GM13976 (cell line): Measurements from ENCODE around the gene FRY.

Source experiments
- DNase-seq: peaks from one replicate; pipeline ENCODE4 v3.0.0; 2012; ENCODE audit warnings: low spot score
- CTCF ChIP-seq: IDR thresholded peaks from 2 replicates; pipeline ENCODE4 v1.5.1; 2012; ENCODE audit warnings: borderline replicate concordance, mild to moderate bottlenecking; ENCODE audit not compliant: insufficient read depth; ENCODE audit errors: extremely low read depth, missing control alignments, control extremely low read depth
- in situ Hi-C: fragments of 300-500 bp; cut with MboI; formaldehyde crosslinking; loops from one replicate; pipeline ENCODE4 v1.12.0; 2022; ENCODE audit warnings: low sequenced_read_pairs, mixed read lengths, inconsistent platforms; ENCODE audit not compliant: unreplicated experiment

FRY gene

DNA sequence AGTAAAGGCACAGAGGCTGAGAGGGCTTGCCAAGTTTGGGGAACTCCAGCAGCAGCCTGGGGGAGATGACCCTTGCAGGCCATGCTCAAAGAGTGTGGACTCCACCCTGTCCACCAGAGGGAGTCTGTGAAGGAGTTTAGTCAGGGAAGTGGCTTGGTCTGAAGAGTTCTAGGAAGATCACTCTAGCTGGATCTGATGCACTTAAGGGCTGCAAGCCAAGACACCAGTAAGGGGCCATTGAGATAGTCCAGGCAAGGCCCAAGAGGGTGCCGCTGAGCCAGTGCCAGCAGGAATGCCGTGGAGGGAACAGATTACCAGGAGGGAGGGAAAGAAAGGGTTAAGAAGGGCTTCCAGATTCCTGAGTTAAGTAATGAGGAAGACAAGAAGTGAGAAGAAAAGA is 214.9 kb downstream of the FRY start:
- peak; percentile 66 for DNase-seq
- peak; percentile 41 for TF ChIP-seq CTCF
- in situ Hi-C loops: no loop called here

GRCh38 chr13:32247887-32248286 is 216.3 kb downstream of the FRY start:
- no peak for TF ChIP-seq CTCF
- DNase-seq: no peak
- in situ Hi-C loops: no loop called here

GRCh38 chr13:32248801-32249200 is 217.2 kb downstream of the FRY start:
- no peak for TF ChIP-seq CTCF
- no peak for DNase-seq
- in situ Hi-C loops: no loop called here

DNA sequence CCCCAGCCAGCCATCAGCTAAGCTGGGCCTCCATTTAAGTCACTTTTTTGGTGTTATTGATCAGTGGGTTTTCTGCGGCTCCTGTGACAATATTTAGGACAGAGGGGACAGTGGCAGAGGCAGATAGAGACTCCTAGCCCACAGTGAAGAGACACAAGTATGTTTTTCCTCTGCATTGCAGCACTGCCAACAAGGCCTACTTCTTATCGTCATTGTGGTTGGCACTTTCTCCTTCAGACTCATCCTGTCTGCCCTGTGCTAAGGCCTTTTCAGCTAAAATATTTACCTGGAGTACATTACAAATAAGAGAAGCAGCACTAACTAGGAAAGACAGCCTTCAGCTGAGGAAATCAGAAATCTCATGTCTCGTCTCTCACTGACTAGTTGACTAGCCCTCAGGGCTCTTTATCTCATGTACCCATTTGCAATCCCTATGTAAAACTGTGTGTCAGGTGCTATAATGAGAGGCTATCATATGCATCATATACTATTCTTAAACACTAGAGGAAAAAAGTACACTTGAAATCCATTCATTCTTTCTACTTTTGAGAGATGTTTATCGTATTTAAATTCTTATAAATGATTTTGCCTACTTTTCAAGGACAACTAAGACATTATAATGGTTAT is 221.4 kb downstream of the FRY start:
- in situ Hi-C loops: no loop called here
- TF ChIP-seq CTCF: no peak
- no peak for DNase-seq

DNA sequence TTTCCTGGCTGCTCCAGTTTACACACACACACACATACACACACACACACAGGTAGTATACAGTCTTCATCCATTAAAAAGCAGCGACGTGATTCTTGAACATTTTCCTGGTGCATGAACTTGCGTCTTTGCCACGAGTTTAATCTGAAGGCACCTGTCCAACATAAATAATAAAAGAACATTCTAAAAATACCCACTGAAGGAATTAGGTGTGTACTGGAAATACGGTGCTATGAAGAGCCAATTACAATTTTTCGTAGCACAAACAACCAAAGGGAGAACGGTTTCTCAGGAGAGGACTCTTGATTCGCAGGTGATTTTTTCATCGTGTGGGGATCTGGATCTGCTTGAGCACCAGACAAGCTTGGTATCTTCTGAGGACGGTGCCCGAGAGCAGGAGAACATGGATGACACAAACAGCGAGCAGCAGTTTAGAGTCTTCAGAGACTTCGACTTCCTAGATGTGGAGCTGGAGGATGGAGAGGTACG is 222.4 kb downstream of the FRY start:
- TF ChIP-seq CTCF: no peak
- no peak for DNase-seq
- in situ Hi-C loops: no loop called here

GRCh38 chr13:32254416-32254815 is 222.8 kb downstream of the FRY start:
- in situ Hi-C loops: no loop called here
- no peak for DNase-seq
- no peak for TF ChIP-seq CTCF
